Progenitor cell of endocrine pancreas (in vitro differentiated cells): ENCODE results near the gene AP1AR. TPM values are rescaled to one million over a fixed set of nuclear protein-coding genes. Genes with fewer than 3 reads are reported as not detected.
"Not testable (repeated sequence)": the region's sequence is repeated elsewhere in the genome, so short reads cannot be mapped to it uniquely, and the experiment has no call there.

Source experiments
- DNase-seq: peaks from one replicate; pipeline ENCODE4 v3.0.0; 2021; ENCODE audit warnings: low spot score; ENCODE audit not compliant: unreplicated experiment
- H3K27ac Mint-ChIP-seq: 2 replicates; pipeline ENCODE4 v1.8.0; 2021; ENCODE audit warnings: mild to moderate bottlenecking, moderate library complexity, mixed read lengths
- H3K27me3 Mint-ChIP-seq: 2 replicates; pipeline ENCODE4 v1.8.0; 2021; ENCODE audit warnings: mixed read lengths
- H3K36me3 Mint-ChIP-seq: 2 replicates; pipeline ENCODE4 v1.8.0; 2022; ENCODE audit warnings: mixed read lengths; ENCODE audit not compliant: insufficient read depth
- H3K4me1 Mint-ChIP-seq: 2 replicates; pipeline ENCODE4 v1.8.0; 2021; ENCODE audit warnings: low read depth, mixed read lengths
- H3K4me3 Mint-ChIP-seq: 2 replicates; pipeline ENCODE4 v1.8.0; 2021; ENCODE audit warnings: low read depth, mild to moderate bottlenecking, moderate library complexity, mixed read lengths
- H3K9me3 Mint-ChIP-seq: 2 replicates; pipeline ENCODE4 v1.8.0; 2021; ENCODE audit warnings: low read depth, mixed read lengths
- CTCF ChIP-seq: fragments of 200-600 bp; sonication (generic); IDR thresholded peaks from one replicate; pipeline ENCODE4 v1.5.0; 2021; ENCODE audit warnings: antibody characterized with exemption, mild to moderate bottlenecking; ENCODE audit not compliant: unreplicated experiment
- total RNA-seq: library from RNA; stranded (reverse); gene quantifications from 2 replicates; pipeline ENCODE4 v1.2.1, GENCODE V29; 2021

The AP1AR gene
- total RNA-seq, 1 donor from 2014 or later = 17.0 TPM

GRCh38 chr4:112296949-112297880 is 65.6 kb downstream of the AP1AR start, which contains the start of gene ALPK1:
Gene ALPK1 (plus strand): TSS chr4:112297369.
- TF ChIP-seq CTCF = no peak
- DNase-seq = no peak
- peaks cover 6% of the 10 kb centered on the region for H3K27me3 Mint-ChIP-seq
- no peaks in the 10 kb centered on the region for H3K9me3 Mint-ChIP-seq
- no peaks in the 10 kb centered on the region for H3K36me3 Mint-ChIP-seq
- H3K4me1 Mint-ChIP-seq = no peaks in the 10 kb centered on the region
- H3K4me3 Mint-ChIP-seq = peak within 1 kb of the TSS; percentile 14
- H3K27ac Mint-ChIP-seq = no peak within 1 kb of the TSS

- Mint-ChIP-seq H3K4me1 (no peaks in the 10 kb centered on the region), H3K27me3 (peaks cover 4% of the 10 kb centered on the region), H3K27ac (no peak overlapping the region), H3K9me3 (no peaks in the 10 kb centered on the region), H3K36me3 (no peaks in the 10 kb centered on the region), H3K4me3 (no peak overlapping the region)
- no peak for TF ChIP-seq CTCF
- no peak for DNase-seq
These were observed 68.1 kb downstream of the AP1AR start for GRCh38 chr4:112299721-112300120.

- TF ChIP-seq CTCF = no peak
- H3K27ac Mint-ChIP-seq = no peak overlapping the region
- no peaks in the 10 kb centered on the region for H3K36me3 Mint-ChIP-seq
- H3K27me3 Mint-ChIP-seq = peaks cover 4% of the 10 kb centered on the region
- DNase-seq = no peak
- no peaks in the 10 kb centered on the region for H3K4me1 Mint-ChIP-seq
- H3K4me3 Mint-ChIP-seq = no peak overlapping the region
- H3K9me3 Mint-ChIP-seq = no peaks in the 10 kb centered on the region
These were observed 71.0 kb downstream of the AP1AR start for GRCh38 chr4:112302320-112303274.

GRCh38 chr4:112305477-112305876 is 73.9 kb downstream of the AP1AR start:
- H3K4me1 Mint-ChIP-seq, H3K4me3 Mint-ChIP-seq, H3K27me3 Mint-ChIP-seq, H3K9me3 Mint-ChIP-seq, DNase-seq, H3K36me3 Mint-ChIP-seq, H3K27ac Mint-ChIP-seq: not testable (repeated sequence)

- not testable (repeated sequence) for DNase-seq, H3K36me3 Mint-ChIP-seq, H3K4me1 Mint-ChIP-seq, H3K27ac Mint-ChIP-seq, H3K9me3 Mint-ChIP-seq, H3K27me3 Mint-ChIP-seq
- H3K4me3 Mint-ChIP-seq = peak overlapping the region; percentile 23
These were observed 77.7 kb downstream of the AP1AR start for GRCh38 chr4:112309263-112309791.

- DNase-seq = no peak
- TF ChIP-seq CTCF = no peak
- Mint-ChIP-seq H3K4me1 (peaks cover 3% of the 10 kb centered on the region), H3K4me3 (no peak overlapping the region), H3K9me3 (no peaks in the 10 kb centered on the region), H3K27ac (no peak overlapping the region), H3K36me3 (no peaks in the 10 kb centered on the region), H3K27me3 (no peaks in the 10 kb centered on the region)
These were observed 79.9 kb downstream of the AP1AR start for GRCh38 chr4:112311516-112311915.
